Keratinocyte (primary cell): ENCODE measurements around the gene HECA. TPM values are rescaled to one million over a fixed set of nuclear protein-coding genes. Genes with fewer than 3 reads are reported as not detected.

Source experiments
- DNase-seq: peaks from one replicate; pipeline ENCODE4 v3.0.0-alpha.2; 2011; ENCODE audit warnings: low read depth, missing footprints, low spot score
- FAIRE-seq: peaks from 2 replicates; lab custom pipeline; 2011; peaks lifted over from hg19 to GRCh38; lab: Jason Lieb, UNC
- H2AFZ ChIP-seq: 2 replicates; pipeline ENCODE4 v1.6.0; 2012; ENCODE audit warnings: low read length, control low read depth, inconsistent platforms; ENCODE audit not compliant: control insufficient read depth
- H3K27ac ChIP-seq: 2 replicates; pipeline ENCODE4 v1.5.1; 2011; ENCODE audit warnings: low read length; ENCODE audit not compliant: control insufficient read depth, insufficient read depth
- H3K27me3 ChIP-seq: 3 replicates; pipeline ENCODE4 v1.6.0; 2011; ENCODE audit warnings: low read length; ENCODE audit not compliant: control insufficient read depth, insufficient read depth; ENCODE audit errors: extremely low read depth
- H3K36me3 ChIP-seq, 2 experiments: 2 replicates in 1 of 2; 3 replicates in 1 of 2; pipeline ENCODE4 v1.5.1; 2011; ENCODE audit warnings: low read length in 2 of 2, mild to moderate bottlenecking in 1 of 2; ENCODE audit not compliant: control insufficient read depth in 2 of 2, insufficient read depth in 2 of 2; ENCODE audit errors: extremely low read depth in 1 of 2
- H3K4me1 ChIP-seq: 3 replicates; pipeline ENCODE4 v1.5.1; 2011; ENCODE audit warnings: low read length; ENCODE audit not compliant: control insufficient read depth, insufficient read depth; ENCODE audit errors: extremely low read depth
- H3K4me2 ChIP-seq: 3 replicates; pipeline ENCODE4 v1.6.0; 2011; ENCODE audit warnings: low read depth, low read length; ENCODE audit not compliant: control insufficient read depth, insufficient read depth; ENCODE audit errors: extremely low read depth
- H3K4me3 ChIP-seq, 3 experiments: fragments of 200-600 bp in 1 of 3; sonication (generic) in 1 of 3; 2 replicates in 2 of 3; 3 replicates in 1 of 3; pipeline ENCODE4 v1.5.1; 2011 to 2016; ENCODE audit warnings: low read length in 3 of 3, mild to moderate bottlenecking in 3 of 3, control low read depth in 2 of 3, inconsistent platforms in 1 of 3, low read depth in 1 of 3, mixed read lengths in 1 of 3, mixed run types in 1 of 3, moderate library complexity in 1 of 3; ENCODE audit not compliant: control insufficient read depth in 2 of 3, insufficient read depth in 2 of 3; ENCODE audit errors: extremely low read depth in 1 of 3
- H3K79me2 ChIP-seq: 2 replicates; pipeline ENCODE4 v1.6.0; 2012; ENCODE audit warnings: low read length; ENCODE audit not compliant: control insufficient read depth, insufficient read depth
- H3K9ac ChIP-seq: 3 replicates; pipeline ENCODE4 v1.6.0; 2011; ENCODE audit warnings: low read length; ENCODE audit not compliant: control insufficient read depth, insufficient read depth; ENCODE audit errors: extremely low read depth
- H3K9me1 ChIP-seq: 3 replicates; pipeline ENCODE4 v1.6.0; 2011; ENCODE audit warnings: low read length; ENCODE audit not compliant: control insufficient read depth, insufficient read depth; ENCODE audit errors: extremely low read depth
- H3K9me3 ChIP-seq: 2 replicates; pipeline ENCODE4 v1.5.1; 2012; ENCODE audit warnings: low read depth, low read length; ENCODE audit not compliant: control insufficient read depth
- H4K20me1 ChIP-seq: 3 replicates; pipeline ENCODE4 v1.6.0; 2011; ENCODE audit warnings: low read length; ENCODE audit not compliant: control insufficient read depth, insufficient read depth; ENCODE audit errors: extremely low read depth
- CTCF ChIP-seq, 3 experiments: IDR thresholded peaks in 1 of 3; conservative IDR thresholded peaks in 1 of 3; optimal IDR thresholded peaks in 1 of 3; 2 replicates in 2 of 3; 3 replicates in 1 of 3; pipeline versions ENCODE3 to v1.5.1; 2011; ENCODE audit warnings: low read length in 3 of 3, mild to moderate bottlenecking in 3 of 3, moderate library complexity in 2 of 3, control low read depth in 1 of 3, inconsistent platforms in 1 of 3; ENCODE audit not compliant: insufficient read depth in 2 of 3; ENCODE audit errors: extremely low read depth in 1 of 3
- EZH2 ChIP-seq: IDR thresholded peaks from one replicate; pipeline ENCODE4 v1.6.1; 2012; ENCODE audit warnings: inconsistent platforms, mild to moderate bottlenecking, low read length, moderate library complexity
- dilution Hi-C: fragments of 300-500 bp; cut with MboI; formaldehyde crosslinking; loops from one replicate; pipeline ENCODE4 v1.7.0; 2020; ENCODE audit warnings: low sequenced_read_pairs; ENCODE audit not compliant: extremely low pct_ligation_motif_present
- polyA plus RNA-seq, 5 experiments: library from polyadenylated mRNA; depleted of rRNA in 3 of 5; stranded (reverse) in 3 of 5; stranded (forward) in 1 of 5; unstranded in 1 of 5; fragments of >200 nt; gene quantifications; 1 replicate in 1 of 5; 2 replicates in 3 of 5; 3 replicates in 1 of 5; pipeline versions ENCODE4 v1.2.1 to v1.2.3, GENCODE V29; 2011 to 2012; ENCODE audit warnings: missing spikeins in 2 of 5, low read depth in 1 of 5, low replicate concordance in 1 of 5

The HECA gene
- polyA plus RNA-seq, 1 donor (not counting 4 experiments of a cell fraction or from before 2014, with no cell fraction given), result 12.3 TPM

GRCh38 chr6:139161169-139161568, 26.3 kb downstream of the HECA start:
- Histone ChIP-seq H3K27me3 (no peaks in the 10 kb centered on the region), H3K4me1 (peaks cover 31% of the 10 kb centered on the region), H2AFZ (no peak overlapping the region), H3K9me3 (no peaks in the 10 kb centered on the region), H3K4me2 (no peak overlapping the region), H4K20me1 (no peaks in the 10 kb centered on the region), H3K4me3 (no peak overlapping the region), H3K27ac (peak overlapping the region; percentile 9), H3K36me3 (peaks cover 0 to 2% of the 10 kb centered on the region in 2 experiments), H3K79me2 (peaks cover 33% of the 10 kb centered on the region), H3K9ac (no peak overlapping the region), H3K9me1 (peaks cover 2% of the 10 kb centered on the region)
- FAIRE-seq (no peak), DNase-seq (no peak)
- dilution Hi-C loops, result no loop called here
- no peak for TF ChIP-seq CTCF (optimal IDR thresholded peaks at IDR 0.05 in 1 of 3, IDR thresholded peaks at IDR 0.05 in 1 of 3, conservative IDR thresholded peaks at IDR 0.05 in 1 of 3; ENCODE audit: extremely low read depth in 1 of 3, insufficient read depth in 2 of 3, low read length in 3 of 3)
- no peak for TF ChIP-seq EZH2

GRCh38 chr6:139161817-139162284, 27.0 kb downstream of the HECA start:
- no peak for FAIRE-seq
- dilution Hi-C loops, result no loop called here
- H4K20me1 ChIP-seq, result no peaks in the 10 kb centered on the region
- peaks cover 33% of the 10 kb centered on the region for H3K79me2 ChIP-seq
- H2AFZ ChIP-seq, result no peak overlapping the region
- no peak for DNase-seq
- H3K27me3 ChIP-seq, result no peaks in the 10 kb centered on the region
- no peak overlapping the region for H3K27ac ChIP-seq
- no peaks in the 10 kb centered on the region for H3K9me3 ChIP-seq
- H3K4me3 ChIP-seq, result no peak overlapping the region
- H3K9ac ChIP-seq, result no peak overlapping the region
- peaks cover 2% of the 10 kb centered on the region for H3K9me1 ChIP-seq
- TF ChIP-seq CTCF (optimal IDR thresholded peaks at IDR 0.05 in 1 of 3, IDR thresholded peaks at IDR 0.05 in 1 of 3, conservative IDR thresholded peaks at IDR 0.05 in 1 of 3; ENCODE audit: extremely low read depth in 1 of 3, insufficient read depth in 2 of 3, low read length in 3 of 3) (no peak), EZH2 (no peak)
- peaks cover 24% of the 10 kb centered on the region for H3K4me1 ChIP-seq
- H3K36me3 ChIP-seq, result peaks cover 0 to 4% of the 10 kb centered on the region in 2 experiments
- no peak overlapping the region for H3K4me2 ChIP-seq
